HG03066 (cell line): Measurements from ENCODE around the gene SMTNL2.

Source experiments
- ATAC-seq: cut with Tn5 transposase; IDR thresholded peaks from one replicate; pipeline ENCODE4 v1.9.1; 2021; ENCODE audit warnings: low read depth; ENCODE audit not compliant: unreplicated experiment

The SMTNL2 gene

DNA sequence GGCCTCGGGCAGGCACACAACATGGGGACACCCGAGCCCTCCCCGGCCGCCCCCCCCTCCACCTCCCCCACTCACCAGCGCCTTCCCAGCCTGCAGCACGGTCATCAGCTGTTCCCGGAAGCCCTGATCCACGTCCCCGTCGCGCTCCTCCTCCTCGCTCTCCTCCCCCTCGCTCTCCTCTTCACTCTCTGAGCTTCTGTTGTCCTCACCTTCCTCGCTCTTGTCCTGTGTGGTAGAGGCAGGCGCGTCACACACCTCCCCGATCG lies 39.4 kb upstream of the SMTNL2 start:
- no peak for ATAC-seq

DNA sequence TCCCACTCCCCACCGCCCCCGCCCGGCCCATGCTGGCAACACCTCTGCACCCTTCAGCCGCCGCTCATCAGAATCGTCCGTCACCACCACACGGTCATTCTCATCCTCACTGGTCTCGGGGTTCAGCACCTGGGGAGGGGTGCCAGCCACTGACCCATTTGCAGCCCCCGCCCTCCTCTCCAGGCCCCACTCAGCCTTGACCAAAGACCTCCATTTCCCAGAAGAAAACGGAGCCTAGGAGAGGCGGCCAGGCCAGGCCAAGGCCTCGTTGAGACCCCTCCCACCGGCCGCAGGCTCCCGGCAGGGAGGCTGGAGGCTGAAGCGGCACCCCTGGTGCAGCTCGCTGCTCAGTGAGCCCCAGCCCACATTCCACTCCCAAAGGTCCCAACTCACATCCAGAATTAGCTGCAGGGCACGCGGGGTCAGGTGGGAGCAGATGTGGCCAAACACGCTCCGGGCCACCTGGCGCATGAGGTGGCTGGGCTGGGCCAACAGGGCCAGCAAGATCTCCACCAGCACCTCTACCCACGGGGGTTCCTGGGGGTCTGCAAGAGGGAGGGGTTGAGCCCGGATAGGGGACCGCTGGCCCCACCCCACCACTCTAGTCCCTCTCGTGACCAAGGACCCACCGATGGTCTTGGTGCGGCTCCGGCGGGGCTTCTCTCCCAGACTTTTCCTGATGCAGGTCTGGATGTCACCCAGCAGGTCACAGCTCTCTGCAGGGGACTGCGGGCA lies 38.9 kb upstream of the SMTNL2 start:
- ATAC-seq = no peak

DNA sequence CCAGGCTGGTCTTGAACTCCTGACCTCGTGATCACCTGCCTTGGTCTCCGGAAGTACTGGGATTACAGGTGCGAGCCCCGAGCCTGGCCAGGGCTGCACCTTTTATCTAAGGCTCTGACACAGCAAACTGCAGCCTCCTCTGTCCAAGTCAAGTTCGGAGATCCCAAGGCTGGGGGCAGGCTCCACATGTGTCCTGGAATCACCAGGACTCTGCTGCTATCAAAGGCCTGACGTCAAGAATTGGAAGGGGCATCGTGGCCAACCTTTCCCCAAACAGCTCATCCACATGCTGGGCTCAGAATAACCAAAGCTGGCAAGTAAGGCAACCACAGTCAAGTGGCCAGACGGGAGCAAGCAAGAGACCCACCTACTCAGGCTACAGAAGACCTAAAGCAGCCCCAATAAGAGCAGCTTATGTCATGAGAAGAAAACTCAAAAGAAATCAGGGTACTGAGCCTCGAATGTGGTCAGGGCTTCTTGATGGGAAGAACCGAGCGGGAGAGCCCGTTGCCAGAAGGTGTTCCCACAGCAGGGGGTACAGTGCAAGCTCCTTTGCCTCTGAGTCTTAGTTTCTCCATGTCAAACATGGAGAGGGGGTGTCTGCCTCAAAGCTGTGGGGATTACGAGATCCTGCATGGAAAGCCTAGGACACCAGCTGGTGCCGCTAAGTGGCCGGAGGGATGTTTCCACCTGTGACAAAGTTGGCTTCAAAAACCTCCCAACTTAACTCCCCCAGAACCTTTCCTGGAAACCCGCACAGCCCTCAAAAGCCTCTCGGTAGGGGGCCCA lies 37.0 kb upstream of the SMTNL2 start:
- no peak for ATAC-seq

DNA sequence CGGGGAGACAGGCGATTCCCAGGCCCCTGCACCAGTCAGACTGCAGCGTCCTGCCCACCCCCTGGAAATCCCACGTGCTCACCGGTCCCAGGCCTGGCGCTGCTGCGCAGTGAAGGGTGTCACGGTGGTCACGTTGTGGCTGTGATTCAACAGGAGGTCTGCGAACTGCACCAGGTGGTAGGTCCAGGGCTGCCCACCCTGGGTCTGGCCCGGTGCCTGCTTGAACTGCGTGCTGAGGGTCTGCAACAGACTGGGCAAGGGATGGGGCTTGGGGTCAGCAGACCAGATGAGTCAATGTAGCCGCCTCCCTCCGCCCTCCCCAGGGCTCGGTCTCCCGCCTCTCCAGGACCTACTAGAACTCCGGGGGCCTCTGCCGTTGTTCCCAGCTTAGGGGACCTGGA lies 36.3 kb upstream of the SMTNL2 start:
- no peak for ATAC-seq

DNA sequence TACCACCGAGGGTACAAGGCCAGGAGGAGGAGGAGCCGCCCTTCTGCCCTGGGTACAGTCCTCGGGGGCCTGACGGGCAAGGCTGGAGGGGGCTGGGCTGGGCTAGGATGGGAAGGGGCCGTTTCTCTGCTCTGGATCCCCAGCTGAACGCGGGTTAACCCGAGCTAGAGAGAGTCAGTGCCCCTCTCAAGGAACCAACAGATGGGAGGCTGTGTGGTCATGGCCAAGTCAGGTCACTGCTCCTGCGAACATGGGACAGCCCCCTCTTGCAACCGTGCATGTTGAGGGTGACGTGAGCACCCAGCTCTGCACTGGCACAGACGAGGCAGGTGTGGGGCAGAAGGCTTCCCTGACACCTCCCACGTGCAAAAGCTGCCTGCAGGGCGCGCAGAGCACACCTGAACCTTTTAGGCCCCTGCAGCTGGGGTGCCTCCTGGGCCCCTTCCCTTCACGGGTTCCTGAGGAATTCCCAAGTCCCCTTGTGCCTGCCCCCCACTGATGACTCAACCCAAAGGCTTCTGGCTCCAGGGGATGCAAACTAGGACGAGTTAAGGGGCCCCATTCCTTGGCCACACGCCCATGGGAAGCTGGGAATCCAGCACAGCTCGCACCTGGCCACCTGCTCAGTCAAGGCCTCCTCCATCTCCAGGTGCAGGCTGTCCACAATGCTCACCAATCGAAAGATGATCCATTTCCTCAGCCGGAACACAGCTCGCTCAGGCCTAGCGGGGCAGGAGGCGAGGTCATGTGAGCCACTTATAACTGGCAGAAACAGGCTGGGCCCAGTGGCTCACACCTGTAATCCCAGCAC lies 35.4 kb upstream of the SMTNL2 start:
- ATAC-seq = no peak

DNA sequence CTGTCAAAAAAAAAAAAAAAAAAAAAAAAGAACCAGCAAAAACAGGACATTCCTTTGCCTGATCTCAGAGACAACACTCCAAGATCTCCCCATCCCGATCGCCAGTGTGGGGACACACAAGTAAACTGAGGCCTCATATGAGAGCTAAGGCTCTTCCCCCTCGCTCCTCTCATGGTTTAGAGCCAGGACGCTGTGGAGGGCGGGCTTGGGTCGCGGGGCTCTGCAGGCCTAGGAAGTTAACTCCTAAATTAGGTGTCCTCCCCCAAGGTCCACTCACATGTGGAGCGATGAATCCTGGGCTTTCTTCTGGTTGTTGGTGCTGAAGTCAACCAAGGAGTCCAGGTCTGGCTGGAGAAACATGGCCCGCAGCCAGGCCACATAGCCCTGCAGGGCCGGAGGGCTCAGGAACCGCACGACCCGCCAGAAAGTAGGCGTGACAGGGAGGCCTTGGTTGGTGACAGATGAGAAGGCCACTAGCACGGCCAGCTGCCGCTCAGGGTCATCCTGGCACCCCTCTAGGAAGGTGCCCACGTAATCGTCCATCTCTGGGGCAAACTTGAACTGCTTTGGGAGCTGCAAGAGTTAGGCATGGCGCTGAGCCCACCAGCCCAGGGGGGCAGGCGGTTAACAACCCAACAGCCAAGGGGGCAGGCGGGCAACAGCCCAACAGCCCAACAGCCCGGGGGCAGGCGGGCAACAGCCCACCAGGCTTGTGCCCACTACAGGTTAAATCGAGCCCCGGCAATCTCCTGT lies 34.4 kb upstream of the SMTNL2 start:
- ATAC-seq = no peak

DNA sequence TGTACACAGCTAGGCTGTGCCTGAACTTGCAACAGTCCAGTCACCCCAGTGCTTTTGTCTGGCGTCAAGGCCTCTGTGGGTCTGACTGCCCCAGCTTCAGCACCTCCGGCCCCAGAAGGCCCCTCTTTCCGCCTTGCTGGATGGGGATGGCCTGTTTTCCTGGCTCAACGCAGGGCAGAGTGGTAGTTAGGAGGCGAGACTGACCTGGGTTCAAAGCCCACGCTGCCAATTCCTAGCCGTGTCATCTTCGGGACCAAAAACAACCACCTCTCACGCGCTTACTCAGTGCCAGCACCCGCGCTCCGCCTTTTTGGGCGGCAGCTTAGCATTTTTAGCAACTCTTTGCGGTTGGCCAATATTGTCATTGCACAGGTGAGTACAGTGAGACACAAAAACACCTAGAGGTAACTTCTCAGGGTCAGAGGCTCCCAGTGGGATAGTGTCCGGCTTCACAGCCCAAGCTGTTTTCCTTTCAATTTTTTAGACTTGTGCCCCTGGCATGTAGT lies 33.7 kb upstream of the SMTNL2 start:
- ATAC-seq = no peak

DNA sequence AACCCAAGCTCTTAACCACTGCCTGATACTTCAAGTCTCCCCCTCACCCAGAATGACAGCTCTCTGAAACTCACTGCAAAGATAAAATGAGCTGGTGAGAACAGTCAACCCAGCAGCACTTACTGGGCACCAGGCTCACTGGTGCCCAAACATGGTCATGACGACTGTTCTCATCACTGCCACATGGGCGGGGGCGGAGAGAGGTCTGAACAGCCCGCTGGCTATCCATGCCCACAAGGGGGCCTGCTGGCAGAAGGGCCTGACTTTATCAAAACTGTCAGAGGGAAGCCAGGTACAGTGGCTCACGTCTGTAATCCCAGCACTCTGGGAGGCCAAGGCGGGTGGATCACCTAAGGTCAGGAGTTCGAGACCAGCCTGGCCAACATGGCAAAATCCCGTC lies 33.2 kb upstream of the SMTNL2 start:
- no peak for ATAC-seq

DNA sequence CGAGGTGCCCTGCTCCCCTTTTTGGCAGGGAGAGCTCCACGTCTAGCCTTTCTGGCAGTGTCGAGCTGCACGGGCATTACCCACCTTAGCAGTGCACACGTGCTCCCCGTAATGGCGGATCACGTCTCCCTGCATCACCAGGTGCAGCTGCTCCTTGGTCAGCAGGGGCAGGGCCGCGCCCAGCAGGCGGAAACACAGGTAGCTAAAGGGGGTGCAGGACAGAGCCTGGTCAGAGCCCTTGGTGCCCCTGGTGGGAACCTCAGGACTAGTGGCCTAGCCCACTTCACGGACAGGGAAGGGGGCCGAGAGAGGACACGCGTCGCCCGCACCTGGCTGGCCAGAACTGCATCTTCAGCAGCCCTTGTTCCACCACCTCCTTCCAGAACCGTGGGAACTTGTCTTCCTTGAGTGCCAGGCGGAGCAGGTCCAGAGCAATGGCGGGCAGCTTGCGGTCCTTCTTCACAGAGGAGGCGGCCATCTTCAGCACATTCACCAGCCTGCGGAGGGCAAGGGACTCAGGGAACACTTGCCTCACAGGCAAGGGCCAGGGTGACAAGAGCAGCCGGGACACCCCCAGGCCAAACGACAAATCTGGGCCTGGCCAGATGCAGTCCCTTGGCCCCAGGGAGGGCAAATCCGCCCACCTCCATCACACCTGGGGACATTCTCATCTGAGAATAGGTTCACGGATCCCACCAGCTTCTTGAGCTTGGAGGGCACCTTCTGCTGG lies 32.4 kb upstream of the SMTNL2 start:
- no peak for ATAC-seq

DNA sequence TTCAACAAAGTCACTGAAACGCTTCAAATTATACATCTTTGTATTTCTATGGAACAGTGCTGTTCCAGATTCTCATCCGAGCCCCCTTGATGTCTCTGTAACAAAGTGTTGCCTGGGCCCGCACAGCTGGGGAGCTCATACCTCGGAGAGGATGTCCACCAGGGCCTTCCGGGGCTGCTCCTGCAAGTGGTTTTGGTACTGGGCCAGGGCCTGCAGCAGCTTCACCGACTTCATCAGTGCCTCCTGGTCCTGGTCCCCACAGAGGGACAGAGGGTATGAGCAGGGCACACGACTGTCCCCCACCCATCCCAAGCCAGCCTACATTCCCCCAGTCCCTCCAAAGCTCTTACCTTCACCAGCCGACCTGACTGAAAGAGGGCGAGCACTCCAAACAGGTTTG lies 30.7 kb upstream of the SMTNL2 start:
- ATAC-seq = no peak

DNA sequence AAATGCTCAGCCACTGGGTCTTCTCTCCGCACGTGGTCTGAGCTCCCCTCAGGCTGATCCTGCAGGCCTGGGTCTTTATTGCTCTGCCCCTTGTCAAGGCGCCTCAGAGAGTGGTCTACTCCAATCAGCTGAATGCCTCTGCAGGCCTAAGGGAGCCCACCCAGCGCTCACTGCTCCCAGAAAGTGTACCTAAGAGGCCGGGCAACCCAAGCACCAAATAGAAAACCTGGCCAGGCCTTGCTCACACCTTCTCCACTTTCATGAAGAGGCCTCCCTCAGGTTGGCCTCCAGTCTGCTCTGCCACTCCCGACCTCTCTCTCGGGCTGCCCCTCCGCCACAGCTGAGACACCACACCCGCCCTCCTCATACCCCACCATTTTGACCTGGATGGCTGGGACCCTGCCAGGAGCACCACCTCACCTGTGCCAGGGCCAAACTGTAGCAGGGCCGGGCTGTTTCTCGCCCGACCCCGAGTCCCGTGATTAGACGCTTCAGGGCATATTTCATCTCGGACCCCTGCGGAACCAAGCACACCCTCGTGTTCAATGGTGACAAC lies 29.8 kb upstream of the SMTNL2 start:
- ATAC-seq = no peak

DNA sequence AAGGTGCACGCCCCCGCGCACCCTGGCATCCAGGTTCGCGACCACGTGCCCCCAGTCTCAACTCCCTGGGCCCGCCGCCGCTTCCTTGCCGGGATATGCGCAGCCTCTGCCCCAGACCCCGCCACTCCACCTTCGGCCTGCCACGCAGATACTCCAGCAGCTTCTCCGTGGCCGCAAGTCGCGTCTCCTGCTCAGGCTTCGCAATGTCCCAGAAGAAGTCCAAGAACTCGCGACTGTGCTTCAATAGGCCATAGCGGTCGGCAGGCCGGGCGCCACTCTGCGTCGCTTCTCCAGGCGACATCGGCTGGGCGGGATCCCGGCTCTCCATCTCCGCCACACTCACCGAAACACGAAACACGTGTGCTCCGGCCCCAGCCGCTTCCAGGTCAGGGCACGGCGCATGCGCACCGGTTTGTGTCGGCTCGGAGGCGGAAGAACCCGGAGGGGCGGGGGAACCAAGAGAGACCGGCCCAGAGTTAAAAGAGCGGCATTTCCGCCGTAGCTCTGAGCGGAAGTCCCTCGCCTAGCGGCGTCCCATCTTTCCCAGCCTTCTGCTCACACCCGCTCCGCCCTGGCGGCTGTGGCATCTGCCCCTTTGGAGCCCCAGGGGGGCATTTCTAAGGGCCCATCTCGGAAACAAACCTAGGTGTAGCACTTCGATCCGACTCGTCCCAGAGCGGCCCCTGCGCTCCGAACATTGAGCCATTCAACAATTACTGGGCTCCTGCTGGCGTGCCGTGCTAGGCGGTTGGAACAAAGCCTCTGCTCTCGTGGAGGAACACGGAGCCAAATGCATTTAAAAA lies 29.1 kb upstream of the SMTNL2 start, which contains the start of gene MYBBP1A:
MYBBP1A (minus strand) TSS at position 388 of the 803 bp plus-strand sequence; CDS start at position 328, 60 bp downstream.
- ATAC-seq = peak; percentile 85

DNA sequence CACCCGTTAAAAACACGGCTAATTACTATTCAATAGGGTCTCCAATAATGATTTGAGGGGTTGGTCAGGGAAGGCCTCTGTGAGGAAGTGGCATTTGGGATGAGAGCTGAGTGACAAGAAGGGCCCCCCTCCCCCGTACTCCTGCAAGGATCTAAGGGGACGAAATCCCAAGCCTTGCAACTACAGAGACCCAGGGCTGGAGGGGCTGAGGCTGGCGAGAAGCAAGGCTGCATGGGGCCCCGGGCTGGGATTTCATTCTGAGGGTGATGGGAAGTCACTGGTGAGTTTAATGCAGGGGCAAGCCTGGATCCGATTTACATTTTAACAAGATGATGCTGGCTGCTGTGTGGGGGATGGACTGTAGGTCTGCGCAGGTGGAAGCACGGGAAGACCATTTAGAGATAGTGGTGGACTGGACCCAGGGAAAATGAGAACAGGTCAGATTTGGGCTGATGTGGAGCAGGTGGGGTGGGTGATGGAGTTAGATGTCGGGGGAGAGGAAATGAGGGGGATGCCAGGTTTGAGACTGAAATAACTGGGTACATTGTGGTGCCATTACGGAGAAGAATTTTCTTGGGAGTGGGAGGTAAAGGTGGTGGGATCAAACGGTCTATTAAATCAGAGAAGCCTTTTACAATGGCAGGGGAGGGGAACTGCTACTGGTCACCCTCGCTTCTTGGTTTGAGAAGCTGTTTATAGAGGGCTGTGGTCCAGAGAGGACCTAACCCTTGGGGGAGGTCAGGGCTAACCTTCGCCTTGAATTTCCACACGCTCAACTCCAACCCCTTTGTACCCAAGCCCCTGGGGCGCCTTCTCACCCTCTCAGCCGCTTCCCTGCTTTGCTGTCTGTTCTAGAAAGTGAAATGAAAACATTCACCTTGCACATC lies 28.2 kb upstream of the SMTNL2 start:
- no peak for ATAC-seq

DNA sequence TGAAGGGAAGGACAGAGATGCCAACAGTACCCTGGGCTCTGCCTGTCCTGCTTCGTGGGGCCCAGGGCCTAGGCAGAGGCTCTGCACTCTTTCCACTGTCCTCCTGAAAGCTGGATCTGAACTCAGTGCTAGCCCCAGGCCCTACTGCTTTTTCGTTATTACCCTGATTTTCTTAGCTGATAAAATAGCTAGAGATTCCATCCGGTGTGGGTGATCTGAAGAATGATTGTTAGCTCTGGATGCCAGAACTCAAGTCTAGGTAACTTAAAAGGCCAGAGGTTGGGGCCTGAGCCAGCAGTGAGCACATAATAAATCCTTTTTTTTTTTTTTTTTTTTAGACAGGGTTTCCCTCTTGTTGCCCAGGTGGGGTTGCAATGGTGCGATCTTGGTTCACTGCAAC lies 27.3 kb upstream of the SMTNL2 start:
- ATAC-seq = no peak

DNA sequence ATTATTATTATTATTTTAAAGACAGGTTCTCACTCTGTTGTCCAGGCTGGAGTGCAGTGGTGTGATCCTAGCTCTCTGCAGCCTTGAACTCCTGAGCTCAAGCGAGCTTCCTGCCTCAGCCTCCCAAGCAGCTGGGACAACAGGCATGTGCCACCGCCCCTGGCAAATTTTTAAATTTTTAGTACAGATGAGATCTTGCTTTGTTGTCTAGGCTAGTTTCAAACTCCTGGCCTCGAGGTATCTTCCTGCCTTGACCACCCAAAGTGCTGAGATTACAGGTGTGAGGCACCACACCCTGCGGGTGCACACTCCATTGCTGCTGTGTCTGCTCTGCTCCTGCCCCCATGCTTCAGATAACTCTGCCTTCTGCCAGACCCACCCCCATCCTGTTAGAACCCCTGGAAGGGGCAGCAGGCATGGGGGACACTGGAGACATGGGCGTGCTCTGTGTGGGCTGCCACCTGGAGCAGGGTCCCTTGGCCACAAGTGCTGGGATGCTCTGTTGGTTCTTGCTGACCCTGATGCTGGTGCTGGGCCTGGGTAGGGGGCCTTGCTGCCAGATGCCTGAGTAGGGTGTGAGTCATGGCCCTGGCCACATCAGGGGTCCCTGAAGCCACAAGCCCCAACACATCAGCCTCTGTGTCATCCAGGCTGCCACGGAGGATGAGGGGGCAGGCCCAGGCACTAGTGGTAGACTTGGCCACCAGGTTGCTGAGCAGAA lies 26.5 kb upstream of the SMTNL2 start:
- ATAC-seq = no peak

DNA sequence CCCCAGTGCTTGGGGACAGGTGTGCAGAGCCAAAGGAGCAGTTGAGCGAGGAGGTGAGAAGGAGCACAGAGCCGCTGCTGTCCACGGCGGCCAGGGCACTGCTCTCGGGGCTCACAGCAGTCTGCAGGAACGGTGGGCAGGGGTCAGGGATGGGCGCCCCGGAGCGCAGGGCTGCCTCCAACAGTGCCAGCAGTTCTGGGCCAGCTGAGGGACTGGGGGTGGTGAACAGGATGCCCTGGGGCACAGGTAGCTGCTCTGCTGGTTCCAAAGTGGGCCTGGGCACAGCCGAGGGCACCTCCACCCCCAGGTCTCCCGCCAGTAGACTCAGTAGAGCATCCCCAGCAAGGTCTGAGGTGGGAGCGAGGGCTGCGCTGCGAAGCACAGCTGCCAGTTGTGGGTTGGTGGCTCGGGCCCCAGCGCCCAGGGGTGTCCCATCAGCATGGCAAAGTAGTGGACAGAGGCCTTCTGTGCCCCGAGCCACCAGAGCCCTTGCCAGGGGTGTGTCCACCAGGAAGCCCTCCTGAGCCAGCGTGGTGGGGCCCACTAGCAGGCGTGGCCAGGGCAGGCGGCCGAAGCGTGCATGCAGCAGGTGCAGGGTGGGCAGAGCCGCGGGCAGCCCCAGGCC lies 25.9 kb upstream of the SMTNL2 start:
- no peak for ATAC-seq
